Breast epithelium (tissue), 3 donors: ENCODE measurements around the gene SAMD8.

Experiments
- CTCF ChIP-seq, 3 donors: fragments of 450-650 bp; IDR thresholded peaks; one replicate each; pipeline ENCODE4 v1.5.1; 2016 to 2017; ENCODE audit warnings: antibody characterized with exemption in 3 of 3, mild to moderate bottlenecking in 3 of 3, moderate library complexity in 3 of 3
- POLR2A ChIP-seq: fragments of 450-650 bp; IDR thresholded peaks from one replicate; pipeline ENCODE4 v1.6.1; 2016; ENCODE audit warnings: antibody characterized with exemption, mild to moderate bottlenecking, moderate library complexity
- POLR2AphosphoS5 ChIP-seq, 3 donors: sonication (generic); formaldehyde crosslinking; IDR thresholded peaks; one replicate each; pipeline ENCODE4 v1.6.1; 2017; ENCODE audit warnings: antibody characterized with exemption in 3 of 3

DNA sequence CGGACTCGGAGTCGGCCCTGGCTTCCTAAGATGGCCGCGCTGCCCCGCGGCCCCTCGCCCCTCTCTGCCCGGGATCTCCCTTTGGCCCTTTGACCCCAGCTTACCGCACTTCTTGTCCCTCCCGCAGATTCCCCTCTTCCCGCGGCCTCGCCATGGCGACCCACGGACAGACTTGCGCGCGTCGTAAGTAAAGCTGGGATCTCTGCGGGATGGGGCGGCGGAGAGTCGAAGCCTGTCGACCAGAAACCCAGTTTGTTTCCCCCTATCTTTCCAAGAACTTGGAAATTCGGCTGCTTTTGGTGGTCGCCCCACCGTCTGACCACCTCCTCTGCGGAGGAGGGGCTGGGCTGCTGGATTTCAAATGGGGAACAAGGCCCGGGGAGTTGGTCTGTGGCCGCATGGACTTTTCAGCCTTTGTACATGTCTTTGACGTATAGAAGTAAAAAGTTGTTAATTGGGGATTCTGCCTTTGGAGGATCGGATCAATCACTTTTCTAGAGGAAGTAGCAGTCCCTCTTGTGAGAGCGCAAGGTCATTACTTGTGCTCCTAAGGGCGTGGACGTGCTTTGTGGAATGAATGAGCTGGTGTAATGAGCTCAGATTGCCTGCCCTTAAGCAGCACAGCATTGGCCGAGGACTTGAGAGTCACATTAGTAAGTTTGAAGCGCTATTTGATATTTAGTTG is 99.7 kb downstream of the SAMD8 start:
- TF ChIP-seq CTCF (IDR thresholded peaks at IDR 0.05) (no peak), POLR2A (no peak), POLR2AphosphoS5 (IDR thresholded peaks at IDR 0.05) (no peak)
